CD14-positive monocyte (primary cell): ENCODE results near the gene MCM10. TPM values are rescaled to one million over a fixed set of nuclear protein-coding genes. Genes with fewer than 3 reads are reported as not detected.

Experiments
- DNase-seq, 3 donors: peaks; one replicate each; pipeline ENCODE4 v3.0.0-alpha.2; 2011 to 2022
- H2AFZ ChIP-seq: 2 replicates; pipeline ENCODE4 v1.6.0; 2012; ENCODE audit warnings: mild to moderate bottlenecking, low read depth, low read length, inconsistent platforms; ENCODE audit not compliant: insufficient read depth, poor library complexity, severe bottlenecking
- H3K27ac ChIP-seq, 2 donors: 1 replicate in 1 of 2; 2 replicates in 1 of 2; pipeline ENCODE4 v1.5.1; 2012 to 2013; ENCODE audit warnings: low read length in 2 of 2, control low read depth in 1 of 2, inconsistent platforms in 1 of 2, low read depth in 1 of 2, mild to moderate bottlenecking in 1 of 2
- H3K27me3 ChIP-seq, 2 donors: one replicate each; pipeline versions ENCODE4 v1.6.0 to v1.6.1; 2011 to 2013; ENCODE audit warnings: low read length in 2 of 2; ENCODE audit not compliant: control insufficient read depth in 2 of 2, insufficient read depth in 2 of 2
- H3K36me3 ChIP-seq, 2 donors: replicated peaks in 1 of 2; 1 replicate in 1 of 2; 2 replicates in 1 of 2; pipeline versions ENCODE4 v1.5.1 to v1.6.1; 2012 to 2013; ENCODE audit warnings: low read length in 2 of 2, control low read depth in 1 of 2, inconsistent platforms in 1 of 2, mild to moderate bottlenecking in 1 of 2; ENCODE audit not compliant: insufficient read depth in 2 of 2, control insufficient read depth in 1 of 2
- H3K4me1 ChIP-seq, 2 donors: 1 replicate in 1 of 2; 2 replicates in 1 of 2; pipeline versions ENCODE4 v1.5.1 to v1.6.1; 2012 to 2013; ENCODE audit warnings: low read length in 2 of 2, control low read depth in 1 of 2, inconsistent platforms in 1 of 2, mild to moderate bottlenecking in 1 of 2, moderate library complexity in 1 of 2; ENCODE audit not compliant: insufficient read depth in 2 of 2, control insufficient read depth in 1 of 2
- H3K4me2 ChIP-seq: replicated peaks from 2 replicates; pipeline ENCODE3; 2012; ENCODE audit warnings: low read length, moderate library complexity, mild to moderate bottlenecking; ENCODE audit not compliant: poor library complexity, severe bottlenecking; ENCODE audit errors: extremely low read depth
- H3K4me3 ChIP-seq, 3 experiments: fragments of 200-600 bp in 1 of 3; sonication (generic) in 1 of 3; replicated peaks in 1 of 3; 1 replicate in 2 of 3; 2 replicates in 1 of 3; pipeline ENCODE4 v1.5.1; 2011 to 2013; ENCODE audit warnings: low read length in 3 of 3, mild to moderate bottlenecking in 3 of 3, control low read depth in 2 of 3, low read depth in 2 of 3, inconsistent platforms in 1 of 3, moderate library complexity in 1 of 3
- H3K79me2 ChIP-seq: 2 replicates; pipeline ENCODE4 v1.6.0; 2012; ENCODE audit warnings: mild to moderate bottlenecking, control low read depth, inconsistent platforms, low read length, moderate library complexity; ENCODE audit not compliant: insufficient read depth
- H3K9ac ChIP-seq: 2 replicates; pipeline ENCODE4 v1.6.0; 2017; ENCODE audit warnings: low read length, mild to moderate bottlenecking; ENCODE audit not compliant: insufficient read depth, poor library complexity, severe bottlenecking
- H3K9me3 ChIP-seq, 2 donors: replicated peaks in 1 of 2; 1 replicate in 1 of 2; 2 replicates in 1 of 2; pipeline versions ENCODE4 v1.5.1 to v1.6.1; 2012 to 2013; ENCODE audit warnings: low read length in 2 of 2, control low read depth in 1 of 2; ENCODE audit not compliant: control insufficient read depth in 1 of 2, insufficient read depth in 1 of 2
- H4K20me1 ChIP-seq: 2 replicates; pipeline ENCODE4 v1.6.0; 2012; ENCODE audit warnings: mild to moderate bottlenecking, low read length, control low read depth, moderate library complexity; ENCODE audit not compliant: insufficient read depth
- H3K27ac Mint-ChIP-seq, 7 donors: one replicate each; pipeline ENCODE4 v1.8.0; 2020; ENCODE audit warnings: mild to moderate bottlenecking in 7 of 7, mixed read lengths in 7 of 7, moderate library complexity in 6 of 7, inconsistent platforms in 2 of 7
- H3K27me3 Mint-ChIP-seq, 3 donors: one replicate each; pipeline ENCODE4 v1.8.0; 2021 to 2022; ENCODE audit warnings: low read depth in 3 of 3, mild to moderate bottlenecking in 3 of 3, mixed read lengths in 3 of 3, moderate library complexity in 3 of 3, inconsistent platforms in 1 of 3
- H3K36me3 Mint-ChIP-seq, 2 donors: one replicate each; pipeline ENCODE4 v1.8.0; 2020; ENCODE audit warnings: mixed read lengths in 2 of 2, inconsistent platforms in 1 of 2, mild to moderate bottlenecking in 1 of 2
- H3K4me1 Mint-ChIP-seq: one replicate; pipeline ENCODE4 v1.8.0; 2020; ENCODE audit warnings: mild to moderate bottlenecking, mixed read lengths
- H3K4me3 Mint-ChIP-seq, 2 donors: one replicate each; pipeline ENCODE4 v1.8.0; 2020; ENCODE audit warnings: mild to moderate bottlenecking in 2 of 2, mixed read lengths in 2 of 2, moderate library complexity in 1 of 2
- H3K9me3 Mint-ChIP-seq, 7 donors: one replicate each; pipeline ENCODE4 v1.8.0; 2020 to 2022; ENCODE audit warnings: mixed read lengths in 7 of 7, mild to moderate bottlenecking in 6 of 7, moderate library complexity in 6 of 7, inconsistent platforms in 2 of 7
- WGBS: methylation state at CpG from one replicate; pipeline ENCODE4 v1.1.5; 2013; ENCODE audit warnings: missing lambda C conversion rate; ENCODE audit not compliant: insufficient coverage; 5-methylcytosine and 5-hydroxymethylcytosine counted together
- intact Hi-C, 2 donors: fragments of 100-400 bp; cut with micrococcal nuclease; formaldehyde crosslinking; loops; one replicate each; pipeline versions ENCODE4 v1.15.0 to v1.15.1; 2023
- polyA plus RNA-seq, 3 donors: library from polyadenylated mRNA; depleted of rRNA in 1 of 3; unstranded in 2 of 3; stranded (reverse) in 1 of 3; fragments of 300-500 nt in 2 of 3; fragments of >200 nt in 1 of 3; fragmentation: Illumina TruSeq in 2 of 3; gene quantifications; 1 replicate in 2 of 3; 2 replicates in 1 of 3; pipeline ENCODE4 v1.2.3, GENCODE V29; 2012 to 2021
- TF ChIP-seq, protein P1 (sequence below): fragments of 200-600 bp; IDR thresholded peaks from one replicate; pipeline ENCODE4 v1.8.0; 2022; ENCODE audit warnings: antibody characterized with exemption, mild to moderate bottlenecking

Gene MCM10
- polyA plus RNA-seq, 3 donors: not detected

DNA sequence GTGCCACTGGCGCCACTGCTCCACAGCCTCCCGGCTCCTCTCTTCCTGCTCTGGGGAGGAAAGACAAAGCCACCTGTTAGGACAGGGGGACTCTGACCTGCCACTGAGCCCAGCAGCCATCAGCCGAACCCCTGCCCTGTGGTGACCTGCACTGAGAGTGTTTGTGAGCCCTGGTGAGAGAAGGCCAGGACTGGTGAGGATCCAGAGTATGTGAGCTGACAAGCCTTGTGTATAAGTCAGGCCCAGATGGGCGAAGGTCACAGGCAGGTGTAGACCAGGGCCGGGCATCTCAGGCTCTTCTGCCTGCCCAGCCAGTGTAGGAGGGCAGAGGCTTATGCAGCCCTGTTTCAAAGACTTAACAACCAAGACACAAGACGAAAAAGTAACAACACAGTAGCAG lies 60.8 kb downstream of the MCM10 start:
- intact Hi-C loops: no loop called here
- Mint-ChIP-seq H3K4me3 (no peak overlapping the region), H3K9me3 (peaks cover 0 to 4% (median 0%) of the 10 kb centered on the region in 7 donors), H3K27ac (no peak overlapping the region), H3K36me3 (no peaks in the 10 kb centered on the region), H3K4me1 (no peaks in the 10 kb centered on the region), H3K27me3 (peaks cover 0 to 1% (median 1%) of the 10 kb centered on the region in 3 donors)
- Histone ChIP-seq H3K36me3 (no peaks in the 10 kb centered on the region), H3K4me1 (no peaks in the 10 kb centered on the region), H3K27me3 (no peaks in the 10 kb centered on the region), H3K9ac (no peak overlapping the region), H3K27ac (no peak overlapping the region), H3K79me2 (no peaks in the 10 kb centered on the region), H3K4me2 (no peak overlapping the region), H3K4me3 (no peak overlapping the region), H3K9me3 (no peaks in the 10 kb centered on the region), H4K20me1 (no peaks in the 10 kb centered on the region), H2AFZ (no peak overlapping the region)
- DNase-seq: no peak
- 100% methylated on average over 4 of the region's 6 CpGs for WGBS
- TF ChIP-seq, protein P1, sequence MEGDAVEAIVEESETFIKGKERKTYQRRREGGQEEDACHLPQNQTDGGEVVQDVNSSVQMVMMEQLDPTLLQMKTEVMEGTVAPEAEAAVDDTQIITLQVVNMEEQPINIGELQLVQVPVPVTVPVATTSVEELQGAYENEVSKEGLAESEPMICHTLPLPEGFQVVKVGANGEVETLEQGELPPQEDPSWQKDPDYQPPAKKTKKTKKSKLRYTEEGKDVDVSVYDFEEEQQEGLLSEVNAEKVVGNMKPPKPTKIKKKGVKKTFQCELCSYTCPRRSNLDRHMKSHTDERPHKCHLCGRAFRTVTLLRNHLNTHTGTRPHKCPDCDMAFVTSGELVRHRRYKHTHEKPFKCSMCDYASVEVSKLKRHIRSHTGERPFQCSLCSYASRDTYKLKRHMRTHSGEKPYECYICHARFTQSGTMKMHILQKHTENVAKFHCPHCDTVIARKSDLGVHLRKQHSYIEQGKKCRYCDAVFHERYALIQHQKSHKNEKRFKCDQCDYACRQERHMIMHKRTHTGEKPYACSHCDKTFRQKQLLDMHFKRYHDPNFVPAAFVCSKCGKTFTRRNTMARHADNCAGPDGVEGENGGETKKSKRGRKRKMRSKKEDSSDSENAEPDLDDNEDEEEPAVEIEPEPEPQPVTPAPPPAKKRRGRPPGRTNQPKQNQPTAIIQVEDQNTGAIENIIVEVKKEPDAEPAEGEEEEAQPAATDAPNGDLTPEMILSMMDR: no peak

DNA sequence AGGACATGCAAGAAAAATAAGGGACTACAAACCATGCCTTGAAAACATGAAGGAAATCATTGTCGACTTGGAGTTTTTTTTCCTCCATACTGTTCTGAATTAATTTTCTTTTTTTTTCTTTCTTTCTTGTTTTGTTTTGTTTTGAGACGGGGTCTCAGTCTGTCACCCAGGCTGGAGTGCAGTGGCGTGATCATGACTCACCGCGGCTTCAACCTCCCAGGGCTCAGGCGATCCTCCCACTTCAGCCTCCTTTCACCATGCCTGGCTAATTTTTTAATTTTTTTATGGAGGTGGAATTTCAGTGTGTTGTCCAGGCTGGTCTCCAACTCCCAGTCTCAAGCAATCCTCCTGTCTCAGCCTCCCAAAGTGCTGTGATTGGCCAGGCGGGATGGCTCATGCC lies 61.2 kb downstream of the MCM10 start:
- intact Hi-C loops: no loop called here
- no peak overlapping the region for H3K4me3 ChIP-seq
- no peaks in the 10 kb centered on the region for H3K9me3 ChIP-seq
- no peaks in the 10 kb centered on the region for H3K79me2 ChIP-seq
- 100% methylated on average over 1 of the region's 7 CpGs for WGBS
- H3K9ac ChIP-seq: no peak overlapping the region
- TF ChIP-seq, protein P1: no peak
- Mint-ChIP-seq H3K4me3 (no peak overlapping the region), H3K9me3 (peaks cover 0 to 4% (median 0%) of the 10 kb centered on the region in 7 donors), H3K4me1 (no peaks in the 10 kb centered on the region), H3K27ac (no peak overlapping the region), H3K27me3 (peaks cover 0 to 1% (median 1%) of the 10 kb centered on the region in 3 donors), H3K36me3 (no peaks in the 10 kb centered on the region)
- H3K27me3 ChIP-seq: no peaks in the 10 kb centered on the region
- H4K20me1 ChIP-seq: no peaks in the 10 kb centered on the region
- H3K4me1 ChIP-seq: no peaks in the 10 kb centered on the region
- no peak overlapping the region for H3K4me2 ChIP-seq
- no peak for DNase-seq
- H3K36me3 ChIP-seq: no peaks in the 10 kb centered on the region
- no peak overlapping the region for H3K27ac ChIP-seq
- H2AFZ ChIP-seq: no peak overlapping the region
